DOHH2 (cell line): ENCODE data around the gene CNKSR3.

Experiments used
- H3F3A ChIP-seq: fragments of 200-600 bp; sonication (generic), shearing (Covaris generic); 2 replicates; pipeline ENCODE4 v1.6.0; 2016; ENCODE audit warnings: antibody characterized with exemption, mild to moderate bottlenecking; ENCODE audit not compliant: control insufficient read depth, insufficient read depth
- H3K27ac ChIP-seq: fragments of 200-600 bp; sonication (generic); 2 replicates; pipeline ENCODE4 v1.5.1; 2014; ENCODE audit warnings: low read depth, mild to moderate bottlenecking, low read length, moderate library complexity
- H3K27me3 ChIP-seq: fragments of 200-600 bp; sonication (generic); 2 replicates; pipeline ENCODE4 v1.6.1; 2014; ENCODE audit warnings: mild to moderate bottlenecking, low read length, mixed read lengths; ENCODE audit not compliant: control insufficient read depth
- H3K36me3 ChIP-seq: fragments of 200-600 bp; sonication (generic); 2 replicates; pipeline ENCODE4 v1.6.1; 2014; ENCODE audit warnings: mild to moderate bottlenecking, low read length, moderate library complexity, mixed read lengths; ENCODE audit not compliant: control insufficient read depth
- H3K4me1 ChIP-seq: fragments of 200-600 bp; sonication (generic); 2 replicates; pipeline ENCODE4 v1.6.1; 2014; ENCODE audit warnings: mild to moderate bottlenecking, low read length, mixed read lengths; ENCODE audit not compliant: control insufficient read depth
- H3K4me2 ChIP-seq: fragments of 200-600 bp; sonication (generic); 2 replicates; pipeline ENCODE4 v1.6.0; 2014; ENCODE audit warnings: mild to moderate bottlenecking, low read length, moderate library complexity
- H3K4me3 ChIP-seq: fragments of 200-600 bp; sonication (generic); 2 replicates; pipeline ENCODE4 v1.5.1; 2014; ENCODE audit warnings: mild to moderate bottlenecking, low read length, mixed read lengths
- H3K79me2 ChIP-seq: fragments of 200-600 bp; sonication (generic); 2 replicates; pipeline ENCODE4 v1.6.1; 2014; ENCODE audit warnings: mild to moderate bottlenecking, low read length, mixed read lengths; ENCODE audit not compliant: control insufficient read depth
- H3K9me2 ChIP-seq: fragments of 200-600 bp; sonication (generic); replicated peaks from 2 replicates; pipeline ENCODE4 v1.6.1; 2014; ENCODE audit warnings: mild to moderate bottlenecking, low read length, mixed read lengths; ENCODE audit not compliant: control insufficient read depth
- H3K9me3 ChIP-seq: fragments of 200-600 bp; sonication (generic); 2 replicates; pipeline ENCODE4 v1.6.1; 2014; ENCODE audit warnings: antibody characterized with exemption, low read length, mixed read lengths; ENCODE audit not compliant: control insufficient read depth, insufficient read depth
- H4K20me1 ChIP-seq: fragments of 200-600 bp; sonication (generic); 2 replicates; pipeline ENCODE4 v1.6.0; 2014; ENCODE audit warnings: low read depth, mild to moderate bottlenecking, antibody characterized with exemption, low read length, moderate library complexity; ENCODE audit not compliant: control insufficient read depth, insufficient read depth
- EZH2phosphoT487 ChIP-seq: fragments of 200-600 bp; sonication (generic); IDR thresholded peaks from 2 replicates; pipeline ENCODE4 v1.6.1; 2017; ENCODE audit warnings: borderline replicate concordance, mild to moderate bottlenecking, antibody characterized with exemption, low read length, moderate library complexity, mixed read lengths
- TF ChIP-seq, protein P1 (sequence below): fragments of 200-600 bp; sonication (generic); IDR thresholded peaks from one replicate; pipeline ENCODE4 v1.5.1; 2014; ENCODE audit warnings: antibody characterized with exemption, mild to moderate bottlenecking, low read depth, low read length; ENCODE audit not compliant: poor library complexity, severe bottlenecking

Gene CNKSR3

DNA sequence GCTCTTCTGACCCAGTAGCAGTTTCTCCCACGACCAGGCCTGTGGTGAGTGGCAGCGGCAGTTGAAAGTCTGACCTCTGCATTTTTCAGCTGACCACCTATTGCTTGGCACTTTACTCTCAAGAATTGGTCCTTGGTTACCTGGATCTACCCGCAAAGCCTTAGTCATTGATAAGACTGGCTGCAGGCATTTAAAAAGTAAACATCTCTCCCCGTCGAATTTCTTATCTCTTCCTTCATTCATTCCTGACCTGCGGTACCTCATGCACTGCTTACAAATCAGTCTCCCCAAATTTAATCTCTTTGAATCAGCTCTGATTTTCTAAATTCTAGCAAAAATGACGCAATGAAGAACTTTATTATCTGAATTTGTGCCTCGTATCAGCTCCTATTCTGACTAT, 127.7 kb downstream of the CNKSR3 start:
- H3K4me2 ChIP-seq, result no peak overlapping the region
- H3K27ac ChIP-seq, result no peak overlapping the region
- no peaks in the 10 kb centered on the region for H3K27me3 ChIP-seq
- no peak overlapping the region for H3K4me3 ChIP-seq
- H3K36me3 ChIP-seq, result no peaks in the 10 kb centered on the region
- H3K4me1 ChIP-seq, result no peaks in the 10 kb centered on the region
- no peaks in the 10 kb centered on the region for H3K9me3 ChIP-seq
- no peaks in the 10 kb centered on the region for H3F3A ChIP-seq
- no peak for TF ChIP-seq EZH2phosphoT487
- TF ChIP-seq, protein P1, sequence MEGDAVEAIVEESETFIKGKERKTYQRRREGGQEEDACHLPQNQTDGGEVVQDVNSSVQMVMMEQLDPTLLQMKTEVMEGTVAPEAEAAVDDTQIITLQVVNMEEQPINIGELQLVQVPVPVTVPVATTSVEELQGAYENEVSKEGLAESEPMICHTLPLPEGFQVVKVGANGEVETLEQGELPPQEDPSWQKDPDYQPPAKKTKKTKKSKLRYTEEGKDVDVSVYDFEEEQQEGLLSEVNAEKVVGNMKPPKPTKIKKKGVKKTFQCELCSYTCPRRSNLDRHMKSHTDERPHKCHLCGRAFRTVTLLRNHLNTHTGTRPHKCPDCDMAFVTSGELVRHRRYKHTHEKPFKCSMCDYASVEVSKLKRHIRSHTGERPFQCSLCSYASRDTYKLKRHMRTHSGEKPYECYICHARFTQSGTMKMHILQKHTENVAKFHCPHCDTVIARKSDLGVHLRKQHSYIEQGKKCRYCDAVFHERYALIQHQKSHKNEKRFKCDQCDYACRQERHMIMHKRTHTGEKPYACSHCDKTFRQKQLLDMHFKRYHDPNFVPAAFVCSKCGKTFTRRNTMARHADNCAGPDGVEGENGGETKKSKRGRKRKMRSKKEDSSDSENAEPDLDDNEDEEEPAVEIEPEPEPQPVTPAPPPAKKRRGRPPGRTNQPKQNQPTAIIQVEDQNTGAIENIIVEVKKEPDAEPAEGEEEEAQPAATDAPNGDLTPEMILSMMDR, result no peak
- no peaks in the 10 kb centered on the region for H4K20me1 ChIP-seq
- H3K79me2 ChIP-seq, result no peaks in the 10 kb centered on the region
- H3K9me2 ChIP-seq, result no peaks in the 10 kb centered on the region

DNA sequence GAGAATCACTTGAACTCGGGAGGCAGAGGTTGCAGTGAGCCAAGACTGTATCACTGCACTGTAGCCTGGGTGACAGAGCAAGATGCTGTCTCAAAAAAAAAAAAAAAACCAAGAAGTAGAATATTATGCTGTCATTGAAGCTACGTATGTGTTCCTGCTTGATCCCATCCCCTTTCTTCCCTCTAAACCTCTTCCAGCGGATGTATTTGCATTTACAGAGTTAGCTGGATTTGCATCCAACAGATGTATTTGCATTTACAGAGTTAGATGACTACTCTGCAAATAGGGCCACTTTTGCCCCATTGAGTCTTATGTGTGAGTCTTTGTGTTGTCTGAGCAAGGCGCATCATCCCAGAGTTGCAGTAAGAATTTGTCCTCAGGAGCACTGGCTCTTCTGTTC, 128.9 kb downstream of the CNKSR3 start:
- no peaks in the 10 kb centered on the region for H3K27me3 ChIP-seq
- TF ChIP-seq, protein P1, result no peak
- TF ChIP-seq EZH2phosphoT487, result no peak
- H3K4me1 ChIP-seq, result no peaks in the 10 kb centered on the region
- H3K4me2 ChIP-seq, result no peak overlapping the region
- H3K9me2 ChIP-seq, result no peaks in the 10 kb centered on the region
- no peak overlapping the region for H3K27ac ChIP-seq
- no peaks in the 10 kb centered on the region for H3K36me3 ChIP-seq
- H3K9me3 ChIP-seq, result no peaks in the 10 kb centered on the region
- no peak overlapping the region for H3K4me3 ChIP-seq
- no peaks in the 10 kb centered on the region for H3F3A ChIP-seq
- H4K20me1 ChIP-seq, result no peaks in the 10 kb centered on the region
- H3K79me2 ChIP-seq, result no peaks in the 10 kb centered on the region

- TF ChIP-seq, protein P1, result no peak
- TF ChIP-seq EZH2phosphoT487, result no peak
- H3K27ac ChIP-seq, result no peak overlapping the region
- H3K4me3 ChIP-seq, result no peak overlapping the region
- H3K36me3 ChIP-seq, result no peaks in the 10 kb centered on the region
- no peaks in the 10 kb centered on the region for H3K79me2 ChIP-seq
- no peak overlapping the region for H3K4me2 ChIP-seq
- H4K20me1 ChIP-seq, result no peaks in the 10 kb centered on the region
- H3K9me2 ChIP-seq, result no peaks in the 10 kb centered on the region
- no peaks in the 10 kb centered on the region for H3F3A ChIP-seq
- H3K9me3 ChIP-seq, result no peaks in the 10 kb centered on the region
- no peaks in the 10 kb centered on the region for H3K4me1 ChIP-seq
- H3K27me3 ChIP-seq, result no peaks in the 10 kb centered on the region
Observed at GRCh38 chr6:154380741-154381140, 129.7 kb downstream of the CNKSR3 start.

GRCh38 chr6:154379585-154379984, 130.9 kb downstream of the CNKSR3 start:
- Histone ChIP-seq H4K20me1 (no peaks in the 10 kb centered on the region), H3K4me3 (no peak overlapping the region), H3K27ac (no peak overlapping the region), H3K9me3 (no peaks in the 10 kb centered on the region), H3K9me2 (no peaks in the 10 kb centered on the region), H3K36me3 (no peaks in the 10 kb centered on the region), H3K27me3 (no peaks in the 10 kb centered on the region), H3K79me2 (no peaks in the 10 kb centered on the region), H3K4me2 (no peak overlapping the region), H3K4me1 (no peaks in the 10 kb centered on the region), H3F3A (no peaks in the 10 kb centered on the region)
- TF ChIP-seq, protein P1, result no peak
- TF ChIP-seq EZH2phosphoT487, result no peak
